H1 (cell line): Measurements from ENCODE around the gene WBP1. TPM values are rescaled to one million over a fixed set of nuclear protein-coding genes. Genes with fewer than 3 reads are reported as not detected.

ENCODE experiments used
- BCL11A ChIP-seq, 2 experiments: IDR thresholded peaks; one replicate each; pipeline ENCODE4 v1.6.1; 2011; ENCODE audit warnings: low read depth in 2 of 2, low read length in 2 of 2, mild to moderate bottlenecking in 2 of 2
- CHD7 ChIP-seq: fragments of 300-600 bp; sonication (generic); IDR thresholded peaks from 2 replicates; pipeline ENCODE4 v1.7.1; 2012; ENCODE audit warnings: low read length, moderate library complexity, mild to moderate bottlenecking, inconsistent platforms; ENCODE audit not compliant: insufficient replicate concordance
- GTF2F1 ChIP-seq: IDR thresholded peaks from 2 replicates; pipeline ENCODE4 v1.6.1; 2012; ENCODE audit warnings: low read depth, low read length, improper control_type of control experiment, borderline replicate concordance
- KDM1A ChIP-seq: fragments of 200-600, 300-600 bp; sonication (generic); IDR thresholded peaks from 2 replicates; pipeline ENCODE4 v1.7.1; 2016; ENCODE audit warnings: mild to moderate bottlenecking, low read length, borderline replicate concordance
- MAFK ChIP-seq: IDR thresholded peaks from 2 replicates; pipeline ENCODE4 v1.6.1; 2012; ENCODE audit warnings: low read depth, mild to moderate bottlenecking, improper control_type of control experiment, low read length
- SIN3A ChIP-seq, 2 experiments: IDR thresholded peaks in 1 of 2; conservative IDR thresholded peaks in 1 of 2; 2 replicates each; pipeline ENCODE4 v1.6.1; 2011 to 2012; ENCODE audit warnings: low read length in 2 of 2, improper control_type of control experiment in 1 of 2, low read depth in 1 of 2, mild to moderate bottlenecking in 1 of 2
- SIRT6 ChIP-seq: IDR thresholded peaks from one replicate; pipeline ENCODE4 v1.7.1; 2012; ENCODE audit warnings: low read length, inconsistent platforms
- SP2 ChIP-seq: IDR thresholded peaks from 2 replicates; pipeline ENCODE4 v1.6.1; 2012; ENCODE audit warnings: mild to moderate bottlenecking, low read length, inconsistent platforms
- SUZ12 ChIP-seq: fragments of 200-600 bp; sonication (generic); IDR thresholded peaks from 2 replicates; pipeline ENCODE4 v1.6.1; 2012; ENCODE audit warnings: mild to moderate bottlenecking, inconsistent platforms, low read length, moderate library complexity, mixed read lengths
- ZNF274 ChIP-seq: IDR thresholded peaks from 2 replicates; pipeline ENCODE4 v1.7.0; 2012; ENCODE audit warnings: low read length, borderline replicate concordance; ENCODE audit errors: extremely low read depth
- polyA plus RNA-seq, 7 experiments: library from polyadenylated mRNA; depleted of rRNA in 3 of 7; stranded (reverse) in 5 of 7; unstranded in 2 of 7; fragments of >200 nt in 5 of 7; fragments of 200-250 nt in 2 of 7; gene quantifications; 1 replicate in 5 of 7; 2 replicates in 1 of 7; 4 replicates in 1 of 7; pipeline versions ENCODE4 v1.2.1 to v1.2.3, GENCODE V29; 2011 to 2013; ENCODE audit warnings: missing spikeins in 2 of 7, mixed read lengths in 2 of 7
- total RNA-seq: library from RNA; stranded (reverse); fragmentation: NEBNext Ultra II Directional; extraction: Animal tissue kit (Norgen Biotek cat#: 25700); gene quantifications from 2 replicates; pipeline ENCODE4 v1.2.1, GENCODE V29; 2021

The WBP1 gene
- total and polyA plus RNA-seq, 2 of the 8 experiments (the other 6 are each of a cell fraction or from before 2014, with no cell fraction given), result 57.2 to 190 TPM

- TF ChIP-seq SP2 (no peak), ZNF274 (no peak), SIN3A (conservative IDR thresholded peaks at IDR 0.05 in 1 of 2, IDR thresholded peaks at IDR 0.05 in 1 of 2; ENCODE audit: low read depth in 1 of 2, low read length in 2 of 2) (peak; percentile 20 to 60; a peak in 1 of 4 replicates), GTF2F1 (no peak), BCL11A (IDR thresholded peaks at IDR 0.05; ENCODE audit: low read depth in 2 of 2, low read length in 2 of 2) (no peak), KDM1A (no peak), SUZ12 (no peak), CHD7 (no peak), SIRT6 (no peak), MAFK (no peak)
Observed at GRCh38 chr2:74482801-74483674, 24.8 kb downstream of the WBP1 start, which contains the start of the genes CCDC142 and TTC31 (continued).
